GM19438 (cell line): ENCODE measurements around the gene PHF21A.

Experiments
- ATAC-seq: cut with Tn5 transposase; IDR thresholded peaks from one replicate; pipeline ENCODE4 v1.9.1; 2021; ENCODE audit warnings: low read depth; ENCODE audit not compliant: unreplicated experiment

The PHF21A gene

GRCh38 chr11:45939836-45940235, 181.4 kb downstream of the PHF21A start:
- no peak for ATAC-seq

GRCh38 chr11:45937916-45938315, 183.3 kb downstream of the PHF21A start:
- ATAC-seq = no peak

GRCh38 chr11:45936511-45937054, 184.7 kb downstream of the PHF21A start:
- no peak for ATAC-seq

GRCh38 chr11:45935349-45936064, 185.7 kb downstream of the PHF21A start:
- no peak for ATAC-seq

- ATAC-seq = no peak
These were observed 186.5 kb downstream of the PHF21A start for GRCh38 chr11:45934580-45935318.

GRCh38 chr11:45933846-45934579, 187.2 kb downstream of the PHF21A start:
- ATAC-seq = no peak

GRCh38 chr11:45933131-45933831, 188.0 kb downstream of the PHF21A start:
- no peak for ATAC-seq

GRCh38 chr11:45932217-45932616, 189.0 kb downstream of the PHF21A start:
- ATAC-seq = no peak

- no peak for ATAC-seq
These were observed 189.5 kb downstream of the PHF21A start for GRCh38 chr11:45931739-45932138.

GRCh38 chr11:45930951-45931570, 190.2 kb downstream of the PHF21A start:
- no peak for ATAC-seq

GRCh38 chr11:45930031-45930794, 191.0 kb downstream of the PHF21A start:
- peak; percentile 94 for ATAC-seq

GRCh38 chr11:45929486-45930030, 191.7 kb downstream of the PHF21A start:
- peak; percentile 7 for ATAC-seq

- no peak for ATAC-seq
These were observed 192.6 kb downstream of the PHF21A start for GRCh38 chr11:45928535-45929215.

GRCh38 chr11:45927684-45928413, 193.4 kb downstream of the PHF21A start:
- no peak for ATAC-seq

- ATAC-seq = no peak
These were observed 193.9 kb downstream of the PHF21A start for GRCh38 chr11:45927332-45927683.

GRCh38 chr11:45926536-45927331, 194.5 kb downstream of the PHF21A start:
- ATAC-seq = no peak

- no peak for ATAC-seq
These were observed 195.3 kb downstream of the PHF21A start for GRCh38 chr11:45926001-45926401.
